ENCODE data around the gene MRPL14. TPM values are rescaled to one million over a fixed set of nuclear protein-coding genes. Genes with fewer than 3 reads are reported as not detected.

The MRPL14 gene
- total and polyA plus RNA-seq, 2 of the 4 experiments (the other 2 are of a cell fraction): 43.7 to 87.9 TPM

DNA sequence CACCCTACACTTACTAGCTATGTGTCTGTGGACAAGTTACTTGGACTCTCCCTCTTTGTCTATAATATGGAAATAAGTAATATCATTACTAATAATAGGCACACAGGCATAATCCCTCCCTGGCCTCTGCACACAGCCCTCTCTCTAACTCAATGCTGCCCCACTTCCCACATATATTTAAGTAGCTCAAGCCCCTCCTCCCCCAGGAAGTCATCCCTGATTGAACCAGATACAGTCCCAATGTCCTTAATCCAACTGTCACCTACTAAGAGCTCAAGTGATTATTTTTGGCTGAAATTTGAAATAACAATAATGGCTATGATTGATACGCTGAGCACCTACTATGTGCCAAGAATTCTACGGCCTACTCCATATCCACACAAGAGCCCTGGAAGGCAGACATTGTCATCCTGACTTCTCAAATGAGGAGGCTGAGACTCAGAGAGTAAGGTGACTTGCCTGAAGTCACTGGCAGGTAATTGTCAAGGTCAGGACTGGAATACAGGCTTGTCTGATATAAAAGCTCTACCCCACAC is 29.4 kb downstream of the MRPL14 start:
- in situ Hi-C loops (cut with MboI; ENCODE audit: low sequenced_read_pairs): no loop called here
- Histone ChIP-seq H3K27me3 (ENCODE audit: control insufficient read depth, insufficient read depth, low read length) (no peaks in the 10 kb centered on the region), H3K56ac (ENCODE audit: extremely low read depth, insufficient read depth, low read length) (no peak overlapping the region), H3K4me2 (ENCODE audit: low read depth, low read length) (no peak overlapping the region), H2BK15ac (ENCODE audit: low read depth, low read length) (no peak overlapping the region), H3K9me3 (ENCODE audit: control insufficient read depth, insufficient read depth, low read length) (no peaks in the 10 kb centered on the region), H2AFZ (replicated peaks; ENCODE audit: low read length, poor library complexity) (no peak overlapping the region), H3K27ac (ENCODE audit: insufficient read depth, low read length) (no peak overlapping the region), H4K5ac (ENCODE audit: low read depth, low read length) (no peak overlapping the region), H2BK120ac (ENCODE audit: low read depth, low read length) (no peak overlapping the region), H4K8ac (ENCODE audit: low read depth in 2 of 2, low read length in 2 of 2) (no peak overlapping the region), H2AK5ac (ENCODE audit: low read depth, low read length) (no peak overlapping the region), H3K79me1 (ENCODE audit: low read depth in 1 of 2, low read length in 2 of 2) (peaks cover 0 to 11% of the 10 kb centered on the region in 2 experiments; a peak in 3 of 4 replicates), H3K9me1 (ENCODE audit: insufficient read depth, low read length) (no peaks in the 10 kb centered on the region), H2BK5ac (ENCODE audit: low read depth, low read length, poor library complexity, severe bottlenecking) (no peak overlapping the region), H3K23ac (ENCODE audit: low read depth, low read length) (no peak overlapping the region), H4K91ac (ENCODE audit: insufficient read depth, low read depth, low read length) (no peak overlapping the region), H3K4me3 (ENCODE audit: insufficient read depth, low read depth, low read length) (no peak overlapping the region), H3K14ac (replicated peaks; ENCODE audit: low read depth, low read length) (no peak overlapping the region), H3K18ac (ENCODE audit: low read depth, low read length) (no peak overlapping the region), H3K4ac (ENCODE audit: low read depth, low read length) (no peak overlapping the region), H2BK20ac (ENCODE audit: low read depth, low read length) (no peak overlapping the region), H3K4me1 (ENCODE audit: control insufficient read depth, insufficient read depth, low read length) (no peaks in the 10 kb centered on the region), H3K36me3 (ENCODE audit: control insufficient read depth, insufficient read depth, low read length) (peaks cover 5% of the 10 kb centered on the region), H3K9ac (ENCODE audit: low read depth, low read length) (no peak overlapping the region), H4K20me1 (ENCODE audit: insufficient read depth, low read length) (peaks cover 14% of the 10 kb centered on the region), H2AK9ac (replicated peaks; ENCODE audit: low read depth, low read length, poor library complexity) (no peak overlapping the region)
- ChIA-PET POLR2A (ENCODE audit: unreplicated experiment) (no interaction called here), CTCF (interaction anchor here (0.6 kb wide), 1 partner anchor 108 kb away, joined by 4 read pairs; no protein-coding TSS in a partner anchor)
- no peak for ATAC-seq (ENCODE audit: low read depth)
- WGBS, 2 experiments (ENCODE audit: extremely low coverage in 2 of 2, insufficient read length in 1 of 2): no CpG with 5 or more reads among the region's 2 CpGs
- BruUV-seq (replicated peaks): no TSS peak
- dilution Hi-C loops (cut with HindIII; ENCODE audit: low sequenced_read_pairs, unreplicated experiment): no loop called here
- TF ChIP-seq SMC3 (IDR thresholded peaks at IDR 0.05; ENCODE audit: low read depth, low read length): no peak
- TF ChIP-seq, protein P1, sequence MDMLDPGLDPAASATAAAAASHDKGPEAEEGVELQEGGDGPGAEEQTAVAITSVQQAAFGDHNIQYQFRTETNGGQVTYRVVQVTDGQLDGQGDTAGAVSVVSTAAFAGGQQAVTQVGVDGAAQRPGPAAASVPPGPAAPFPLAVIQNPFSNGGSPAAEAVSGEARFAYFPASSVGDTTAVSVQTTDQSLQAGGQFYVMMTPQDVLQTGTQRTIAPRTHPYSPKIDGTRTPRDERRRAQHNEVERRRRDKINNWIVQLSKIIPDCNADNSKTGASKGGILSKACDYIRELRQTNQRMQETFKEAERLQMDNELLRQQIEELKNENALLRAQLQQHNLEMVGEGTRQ (IDR thresholded peaks at IDR 0.05; ENCODE audit: low read depth, low read length): no peak
- TF ChIP-seq, protein P2, sequence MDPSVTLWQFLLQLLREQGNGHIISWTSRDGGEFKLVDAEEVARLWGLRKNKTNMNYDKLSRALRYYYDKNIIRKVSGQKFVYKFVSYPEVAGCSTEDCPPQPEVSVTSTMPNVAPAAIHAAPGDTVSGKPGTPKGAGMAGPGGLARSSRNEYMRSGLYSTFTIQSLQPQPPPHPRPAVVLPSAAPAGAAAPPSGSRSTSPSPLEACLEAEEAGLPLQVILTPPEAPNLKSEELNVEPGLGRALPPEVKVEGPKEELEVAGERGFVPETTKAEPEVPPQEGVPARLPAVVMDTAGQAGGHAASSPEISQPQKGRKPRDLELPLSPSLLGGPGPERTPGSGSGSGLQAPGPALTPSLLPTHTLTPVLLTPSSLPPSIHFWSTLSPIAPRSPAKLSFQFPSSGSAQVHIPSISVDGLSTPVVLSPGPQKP (IDR thresholded peaks at IDR 0.05; ENCODE audit: borderline replicate concordance, low read depth, low read length): no peak
- TF ChIP-seq RFX5 (IDR thresholded peaks at IDR 0.05; ENCODE audit: low read depth, low read length): no peak
- no peak for TF ChIP-seq MXI1 (IDR thresholded peaks at IDR 0.05; ENCODE audit: borderline replicate concordance, low read depth, low read length)
- no peak for TF ChIP-seq RAD21 (IDR thresholded peaks at IDR 0.05; ENCODE audit: low read length)
- no peak for TF ChIP-seq BHLHE40 (IDR thresholded peaks at IDR 0.05; ENCODE audit: low read depth, low read length)
- no peak for TF ChIP-seq CHD1 (IDR thresholded peaks at IDR 0.05; ENCODE audit: low read depth, low read length)
- TF ChIP-seq, protein P3, sequence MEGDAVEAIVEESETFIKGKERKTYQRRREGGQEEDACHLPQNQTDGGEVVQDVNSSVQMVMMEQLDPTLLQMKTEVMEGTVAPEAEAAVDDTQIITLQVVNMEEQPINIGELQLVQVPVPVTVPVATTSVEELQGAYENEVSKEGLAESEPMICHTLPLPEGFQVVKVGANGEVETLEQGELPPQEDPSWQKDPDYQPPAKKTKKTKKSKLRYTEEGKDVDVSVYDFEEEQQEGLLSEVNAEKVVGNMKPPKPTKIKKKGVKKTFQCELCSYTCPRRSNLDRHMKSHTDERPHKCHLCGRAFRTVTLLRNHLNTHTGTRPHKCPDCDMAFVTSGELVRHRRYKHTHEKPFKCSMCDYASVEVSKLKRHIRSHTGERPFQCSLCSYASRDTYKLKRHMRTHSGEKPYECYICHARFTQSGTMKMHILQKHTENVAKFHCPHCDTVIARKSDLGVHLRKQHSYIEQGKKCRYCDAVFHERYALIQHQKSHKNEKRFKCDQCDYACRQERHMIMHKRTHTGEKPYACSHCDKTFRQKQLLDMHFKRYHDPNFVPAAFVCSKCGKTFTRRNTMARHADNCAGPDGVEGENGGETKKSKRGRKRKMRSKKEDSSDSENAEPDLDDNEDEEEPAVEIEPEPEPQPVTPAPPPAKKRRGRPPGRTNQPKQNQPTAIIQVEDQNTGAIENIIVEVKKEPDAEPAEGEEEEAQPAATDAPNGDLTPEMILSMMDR (conservative IDR thresholded peaks at IDR 0.05; ENCODE audit: low read depth, low read length): no peak
- no peak for TF ChIP-seq FOS (IDR thresholded peaks at IDR 0.05; ENCODE audit: low read depth, low read length)
- TF ChIP-seq MAZ (IDR thresholded peaks at IDR 0.05; ENCODE audit: borderline replicate concordance, low read depth, low read length): no peak
- no peak for TF ChIP-seq CEBPB (IDR thresholded peaks at IDR 0.05; ENCODE audit: low read depth, low read length)
- no peak for TF ChIP-seq MAFK (IDR thresholded peaks at IDR 0.05; ENCODE audit: low read depth, low read length)
- TF ChIP-seq POLR2A (IDR thresholded peaks at IDR 0.05; ENCODE audit: low read depth, low read length): no peak
- no peak for TF ChIP-seq NFE2L2 (IDR thresholded peaks at IDR 0.05; ENCODE audit: low read depth, low read length)
- intact Hi-C loops (cut with micrococcal nuclease): loop anchor here (2.0 kb wide), 1 partner anchor 35 kb away; no protein-coding TSS in a partner anchor
- no peak for DNase-seq

Data from IMR-90 (cell line).